Activated CD8-positive, alpha-beta T cell treated with anti-CD3 and anti-CD28 coated beads, Interleukin-2, amount 10 ng/mL, durations not matched to agents 7 days and 5 days (primary cell): ENCODE measurements around the gene NCAPH2. TPM values are rescaled to one million over a fixed set of nuclear protein-coding genes. Genes with fewer than 3 reads are reported as not detected.
"Not testable (repeated sequence)": the region's sequence is repeated elsewhere in the genome, so short reads cannot be mapped to it uniquely, and the experiment has no call there.

ENCODE experiments used
- ATAC-seq: fragments of 150-1000 bp; cut with Tn5 transposase; one replicate; pipeline ENCODE4 v1.10.0; 2021; ENCODE audit warnings: moderate library complexity
- CTCF ChIA-PET: fragments of 350-600 bp; sonication (Branson Sonifier 250); formaldehyde crosslinking; loops from one replicate; lab custom pipeline; 2021; ENCODE audit warnings: antibody characterized with exemption; lab: Charles Lee
- POLR2A ChIA-PET: fragments of 350-600 bp; sonication (Branson Sonifier 250); formaldehyde crosslinking; loops from one replicate; lab custom pipeline; 2021; ENCODE audit warnings: antibody characterized with exemption; lab: Charles Lee
- DNase-seq: peaks from one replicate; pipeline ENCODE4 v3.0.0-alpha.2; 2020
- H3K27ac Mint-ChIP-seq: one replicate; pipeline ENCODE4 v1.8.0; 2021; ENCODE audit warnings: mild to moderate bottlenecking, mixed read lengths
- H3K27me3 Mint-ChIP-seq: one replicate; pipeline ENCODE4 v1.8.0; 2021; ENCODE audit warnings: low read depth, mixed read lengths
- H3K36me3 Mint-ChIP-seq: one replicate; pipeline ENCODE4 v1.8.0; 2021; ENCODE audit warnings: low read depth, mixed read lengths
- H3K4me1 Mint-ChIP-seq: one replicate; pipeline ENCODE4 v1.8.0; 2021; ENCODE audit warnings: low read depth, mixed read lengths
- H3K4me3 Mint-ChIP-seq: one replicate; pipeline ENCODE4 v1.8.0; 2021; ENCODE audit warnings: mild to moderate bottlenecking, mixed read lengths
- H3K9me3 Mint-ChIP-seq: one replicate; pipeline ENCODE4 v1.8.0; 2022; ENCODE audit warnings: mixed read lengths; ENCODE audit not compliant: insufficient read depth
- total RNA-seq, 2 experiments: library from RNA; stranded (reverse); gene quantifications; one replicate each; pipeline ENCODE4 v1.2.3, GENCODE V29; 2021

NCAPH2 gene
- total RNA-seq, 2 experiments from 2014 or later = 146 to 150 TPM

DNA sequence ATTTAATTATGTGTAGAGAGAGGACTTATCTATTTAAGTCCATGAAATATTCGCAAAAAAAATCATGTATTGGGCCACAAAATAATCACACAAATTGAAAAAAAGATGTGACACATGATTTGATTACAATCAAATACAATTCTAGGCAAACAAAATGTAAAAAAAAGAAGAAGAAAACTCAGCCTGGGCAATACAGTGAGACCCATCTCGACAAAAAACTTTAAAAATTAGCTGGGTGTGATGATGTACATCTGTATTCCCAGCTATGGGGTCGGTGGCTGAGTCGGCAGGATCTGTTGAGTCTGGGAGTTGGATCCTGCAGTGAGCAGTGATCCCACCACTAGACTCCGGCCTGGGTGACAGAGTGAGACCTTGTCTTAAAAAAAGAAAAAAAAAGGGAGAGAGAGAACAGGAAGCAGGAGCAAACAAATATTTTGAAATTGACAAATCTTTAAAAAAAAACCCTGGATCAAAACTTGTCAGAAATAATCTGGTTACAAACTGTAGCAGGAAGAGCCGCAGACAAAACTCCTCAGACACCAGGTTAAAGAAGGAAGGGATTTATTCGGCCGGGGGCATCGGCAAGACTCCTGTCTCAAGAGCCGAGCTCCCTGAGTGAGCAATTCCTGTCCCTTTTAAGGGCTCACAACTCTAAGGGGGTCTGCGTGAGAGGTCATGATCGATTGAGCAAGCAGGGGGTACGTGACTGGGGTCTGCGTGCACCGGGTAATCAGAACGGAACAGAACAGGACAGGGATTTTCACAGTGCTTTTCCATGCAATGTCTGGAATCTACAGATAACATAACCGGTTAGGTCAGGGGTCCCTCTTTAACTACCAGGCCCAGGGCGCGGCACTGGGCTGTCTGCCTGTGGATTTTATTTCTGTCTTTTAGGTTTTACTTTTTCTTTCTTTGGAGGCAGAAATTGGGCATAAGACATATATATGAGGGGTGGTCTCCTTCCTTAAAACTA, 25.1 kb downstream of the NCAPH2 start:
- ChIA-PET CTCF (interaction anchor here (1.0 kb wide), 2 partner anchors 8 to 88 kb away, joined by 3 to 5 read pairs; no protein-coding TSS in a partner anchor), POLR2A (interaction anchor here (0.7 to 8.7 kb wide), 6 partner anchors 6 to 88 kb away, joined by 3 to 335 read pairs (median 20); partner anchors contain the start of genes KLHDC7B and SYCE3)
- peaks cover 48% of the 10 kb centered on the region for H3K4me1 Mint-ChIP-seq

DNA sequence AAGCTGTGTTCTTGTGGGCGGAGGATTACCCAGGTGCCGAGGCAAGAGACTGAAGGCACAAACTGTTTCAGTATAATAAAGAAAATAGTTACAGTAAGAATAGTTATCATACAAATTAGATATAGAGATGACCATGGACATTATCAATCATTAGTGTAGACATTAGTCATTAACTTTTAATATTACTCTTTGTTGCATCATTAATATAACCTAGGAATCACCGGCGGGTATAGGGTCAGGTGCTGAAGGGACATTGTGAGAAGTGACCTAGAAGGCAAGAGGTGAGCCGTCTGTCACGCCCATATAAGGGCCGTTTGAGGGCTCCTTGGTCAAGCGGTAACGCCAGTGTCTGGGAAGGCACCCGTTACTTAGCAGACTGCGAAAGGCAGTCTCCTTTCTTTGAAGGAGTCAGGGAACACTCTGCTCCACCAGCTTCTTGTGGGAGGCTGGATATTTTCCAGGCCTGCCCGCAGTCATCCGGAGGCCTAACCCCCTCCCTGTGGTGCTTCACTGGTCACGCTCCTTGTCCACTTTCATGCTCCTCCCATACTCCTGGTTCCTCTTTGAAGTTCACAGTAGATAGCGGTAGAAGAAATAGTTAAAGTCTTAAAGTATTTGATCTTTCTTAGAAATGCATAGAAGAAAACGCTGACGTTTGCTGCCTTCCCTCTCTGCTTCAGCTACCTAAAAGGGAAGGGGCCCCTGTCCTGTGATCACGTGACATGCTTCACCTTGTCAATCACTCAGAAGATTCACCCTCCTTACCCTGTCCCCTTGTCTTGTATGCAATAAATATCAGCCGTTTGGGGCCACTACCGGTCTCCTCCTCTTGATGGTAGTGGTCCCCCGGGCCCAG, 26.1 kb downstream of the NCAPH2 start:
- H3K4me3 Mint-ChIP-seq = peak overlapping the region; percentile 5
- peak; percentile 24 for DNase-seq
- POLR2A ChIA-PET = interaction anchor here (3.1 to 7.1 kb wide), 2 partner anchors 13 to 14 kb away, joined by 11 to 142 read pairs; partner anchors contain the start of gene KLHDC7B
- H3K27me3 Mint-ChIP-seq, H3K9me3 Mint-ChIP-seq, ATAC-seq: not testable (repeated sequence)
- H3K36me3 Mint-ChIP-seq = peaks cover 20% of the 10 kb centered on the region
- peaks cover 44% of the 10 kb centered on the region for H3K4me1 Mint-ChIP-seq
- CTCF ChIA-PET = interaction anchor here (7.8 kb wide), 1 partner anchor 7 kb away, joined by 116 read pairs; the partner anchor contains the start of genes SCO2 and TYMP
- H3K27ac Mint-ChIP-seq = peak overlapping the region; percentile 100

More for the DNA sequence above, 25.1 kb downstream of the NCAPH2 start:
- Mint-ChIP-seq H3K27me3 (no peaks in the 10 kb centered on the region), H3K9me3 (no peaks in the 10 kb centered on the region), H3K27ac (peak overlapping the region; percentile 100), H3K36me3 (peaks cover 28% of the 10 kb centered on the region), H3K4me3 (peak overlapping the region; percentile 94)
- ATAC-seq (no peak), DNase-seq (no peak)

DNA sequence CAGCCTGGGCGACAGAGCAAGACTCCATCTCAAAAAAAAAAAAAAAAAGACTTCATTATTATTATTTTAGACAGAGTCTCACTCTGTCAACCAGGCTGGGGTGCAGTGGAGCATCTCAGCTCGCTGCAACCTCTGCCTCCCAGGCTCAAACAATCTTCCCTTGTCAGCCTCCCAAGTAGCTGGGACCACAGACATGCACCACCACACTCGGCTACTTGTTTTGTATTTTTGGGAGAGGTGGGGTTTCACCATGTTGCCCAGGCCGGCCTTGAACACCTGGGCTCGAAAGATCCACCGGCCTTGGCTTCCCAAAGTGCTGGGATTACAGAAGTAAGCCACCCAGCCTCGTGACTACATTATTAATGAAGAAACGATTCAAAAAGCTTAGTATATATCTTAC, 27.1 kb downstream of the NCAPH2 start:
- Mint-ChIP-seq H3K9me3 (no peaks in the 10 kb centered on the region), H3K36me3 (peaks cover 26% of the 10 kb centered on the region), H3K27me3 (no peaks in the 10 kb centered on the region), H3K4me3 (no peak overlapping the region), H3K27ac (no peak overlapping the region), H3K4me1 (peaks cover 52% of the 10 kb centered on the region)
- DNase-seq (no peak), ATAC-seq (no peak)
- ChIA-PET CTCF (interaction anchor here (7.1 to 7.8 kb wide), 2 partner anchors 8 to 86 kb away, joined by 39 to 116 read pairs; partner anchors contain the start of genes SCO2 and TYMP), POLR2A (interaction anchor here (1.2 to 8.4 kb wide), 3 partner anchors 7 to 28 kb away, joined by 4 to 335 read pairs (median 11); partner anchors contain the start of genes LMF2, SCO2 and TYMP)

DNA sequence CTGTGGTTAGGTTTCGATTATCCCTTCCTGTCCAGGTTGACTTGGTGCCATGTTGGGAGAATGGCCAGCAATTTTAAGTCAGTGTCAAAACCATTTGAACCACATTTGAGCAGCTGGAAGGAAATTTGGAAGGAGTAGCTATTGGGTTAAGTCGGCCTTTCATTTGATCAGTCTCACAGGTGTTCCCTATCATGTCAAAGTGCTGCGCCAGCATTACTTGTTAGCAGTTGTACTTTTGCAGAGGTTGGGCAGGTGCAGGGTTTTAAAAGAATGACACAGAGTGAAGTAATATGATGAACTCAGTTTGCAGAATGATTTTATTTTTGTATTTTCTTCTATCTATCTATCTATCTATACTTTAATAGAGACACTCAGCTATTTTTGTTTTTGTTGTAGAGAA, 28.2 kb downstream of the NCAPH2 start:
- H3K27ac Mint-ChIP-seq = peak overlapping the region; percentile 39
- no peaks in the 10 kb centered on the region for H3K27me3 Mint-ChIP-seq
- peaks cover 30% of the 10 kb centered on the region for H3K36me3 Mint-ChIP-seq
- ATAC-seq (no peak), DNase-seq (peak; percentile 20)
- peaks cover 61% of the 10 kb centered on the region for H3K4me1 Mint-ChIP-seq
- ChIA-PET CTCF (interaction anchor here (7.1 to 7.8 kb wide), 2 partner anchors 9 to 85 kb away, joined by 39 to 116 read pairs; partner anchors contain the start of genes SCO2 and TYMP), POLR2A (interaction anchor here (1.2 to 8.4 kb wide), 3 partner anchors 8 to 29 kb away, joined by 4 to 335 read pairs (median 11); partner anchors contain the start of genes LMF2, SCO2 and TYMP)
- no peak overlapping the region for H3K4me3 Mint-ChIP-seq
- H3K9me3 Mint-ChIP-seq = no peaks in the 10 kb centered on the region

DNA sequence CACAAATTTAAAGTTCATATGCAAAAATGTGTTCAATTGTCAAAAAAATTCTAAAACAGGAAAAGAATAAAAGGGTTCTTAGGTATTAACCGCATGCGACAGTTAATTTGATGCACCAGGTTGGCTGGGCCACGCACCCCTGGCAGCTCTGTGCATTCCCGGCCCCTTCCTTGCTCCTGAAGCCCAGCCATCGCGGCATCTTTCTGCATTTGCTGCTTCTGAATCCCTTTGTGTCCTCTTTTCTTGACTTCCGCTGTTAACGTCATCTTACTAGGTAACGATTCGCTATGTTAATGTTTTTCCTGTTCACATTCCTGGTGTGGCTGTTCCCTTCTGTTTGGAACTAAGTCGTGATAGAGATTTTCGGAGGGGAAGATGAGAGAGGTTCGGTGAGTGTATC, 29.7 kb downstream of the NCAPH2 start:
- DNase-seq = no peak
- Mint-ChIP-seq H3K4me3 (no peak overlapping the region), H3K4me1 (peaks cover 73% of the 10 kb centered on the region), H3K27ac (peak overlapping the region; percentile 100), H3K9me3 (no peaks in the 10 kb centered on the region), H3K27me3 (no peaks in the 10 kb centered on the region), H3K36me3 (peaks cover 35% of the 10 kb centered on the region)
- ChIA-PET CTCF (interaction anchor here (3.5 to 7.8 kb wide), 3 partner anchors 10 to 83 kb away, joined by 20 to 116 read pairs (median 39); partner anchors contain the start of genes SCO2 and TYMP), POLR2A (interaction anchor here (1.1 to 8.4 kb wide), 4 partner anchors 9 to 84 kb away, joined by 4 to 335 read pairs (median 96); partner anchors contain the start of genes CHKB, SCO2 and TYMP)
- ATAC-seq = no peak

DNA sequence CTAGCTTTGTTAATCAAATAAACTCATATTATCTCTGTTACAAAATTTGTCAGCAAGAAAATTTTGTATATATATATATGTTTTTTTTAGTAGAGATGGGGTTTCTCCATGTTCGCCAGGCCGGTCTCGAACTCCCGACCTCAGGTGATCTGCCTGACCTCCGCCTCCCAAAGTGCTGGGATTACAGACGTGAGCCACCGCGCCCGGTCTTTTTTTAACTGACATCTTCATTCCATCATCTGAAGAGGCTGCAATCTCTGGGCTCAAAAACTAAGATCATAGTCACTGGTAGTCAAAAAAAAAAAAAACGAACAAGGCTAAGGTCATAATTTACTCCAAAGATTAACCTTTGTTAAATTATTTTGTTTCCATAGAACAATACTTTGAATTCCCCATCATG, 32.4 kb downstream of the NCAPH2 start:
- CTCF ChIA-PET = interaction anchor here (1.2 to 7.8 kb wide), 6 partner anchors 7 to 81 kb away, joined by 3 to 116 read pairs (median 17); partner anchors contain the start of genes SCO2, SYCE3 and TYMP
- ATAC-seq (no peak), DNase-seq (no peak)
- Mint-ChIP-seq H3K4me3 (peak overlapping the region; percentile 32), H3K27me3 (no peaks in the 10 kb centered on the region), H3K4me1 (peaks cover 65% of the 10 kb centered on the region), H3K9me3 (no peaks in the 10 kb centered on the region), H3K36me3 (peaks cover 24% of the 10 kb centered on the region), H3K27ac (peak overlapping the region; percentile 88)
- POLR2A ChIA-PET = interaction anchor here (0.8 to 8.4 kb wide), 14 partner anchors 10 to 349 kb away, joined by 3 to 335 read pairs (median 8); partner anchors contain the start of genes CHKB, LMF2, NCAPH2 and SCO2

DNA sequence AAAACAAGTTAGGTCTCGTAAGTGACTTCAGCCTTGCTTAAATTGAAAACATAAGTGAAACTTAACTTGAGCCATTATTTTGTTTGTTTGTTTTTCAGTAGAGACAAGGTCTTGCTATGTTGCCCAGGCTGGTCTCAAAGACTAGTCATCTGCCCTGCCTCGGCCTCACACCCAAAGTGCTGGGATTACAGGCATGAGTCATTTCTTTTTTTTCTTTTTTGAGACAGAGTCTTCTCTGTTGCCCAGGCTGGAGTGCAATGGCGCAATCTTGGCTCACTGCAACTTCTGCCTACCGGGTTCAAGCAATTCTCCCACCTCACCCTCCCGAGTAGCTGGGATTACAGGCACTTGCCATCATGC, 33.6 kb downstream of the NCAPH2 start:
- H3K27me3 Mint-ChIP-seq, DNase-seq, ATAC-seq, H3K4me3 Mint-ChIP-seq, H3K9me3 Mint-ChIP-seq: not testable (repeated sequence)
- Mint-ChIP-seq H3K27ac (peak overlapping the region; percentile 88), H3K36me3 (peaks cover 24% of the 10 kb centered on the region), H3K4me1 (peaks cover 70% of the 10 kb centered on the region)
- ChIA-PET POLR2A (interaction anchor here (0.7 to 8.4 kb wide), 6 partner anchors 8 to 80 kb away, joined by 3 to 335 read pairs (median 52); partner anchors contain the start of genes LMF2, NCAPH2, SCO2 and SYCE3), CTCF (interaction anchor here (3.6 to 7.8 kb wide), 3 partner anchors 15 to 79 kb away, joined by 14 to 116 read pairs (median 39); partner anchors contain the start of genes SCO2, SYCE3 and TYMP)

DNA sequence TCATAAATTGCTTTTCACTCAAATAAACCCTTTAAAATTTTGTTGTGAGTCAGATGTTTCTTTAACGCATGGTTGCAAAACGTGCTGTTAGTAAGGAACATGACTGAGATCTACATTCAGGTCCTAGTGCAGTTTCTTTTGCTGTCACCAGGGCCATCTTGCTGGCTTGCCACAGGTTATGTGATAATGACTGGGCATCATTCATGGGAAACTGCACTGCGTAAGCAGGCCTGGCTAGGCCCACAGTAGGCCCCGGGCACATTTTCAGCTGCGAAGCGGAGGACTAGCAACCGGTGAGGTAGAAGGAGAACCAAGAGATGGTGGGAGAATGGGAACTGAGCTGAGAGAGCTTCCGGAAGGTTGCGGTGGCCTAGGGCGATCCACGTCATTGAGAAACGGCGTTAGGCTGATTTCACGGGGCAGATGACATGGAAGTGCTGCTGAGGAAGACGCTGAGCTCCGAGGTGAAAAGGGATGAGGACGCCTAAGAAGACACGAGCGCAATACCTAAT, 34.4 kb downstream of the NCAPH2 start:
- no peak for ATAC-seq
- no peaks in the 10 kb centered on the region for H3K27me3 Mint-ChIP-seq
- peaks cover 68% of the 10 kb centered on the region for H3K4me1 Mint-ChIP-seq
- peak overlapping the region; percentile 88 for H3K27ac Mint-ChIP-seq
- ChIA-PET CTCF (interaction anchor here (1.2 kb wide), 1 partner anchor 17 kb away, joined by 5 read pairs; the partner anchor contains the start of gene SCO2), POLR2A (interaction anchor here (8.4 kb wide), 1 partner anchor 14 kb away, joined by 335 read pairs; the partner anchor contains the start of genes SCO2 and TYMP)
- H3K4me3 Mint-ChIP-seq = no peak overlapping the region
- no peak for DNase-seq
- H3K36me3 Mint-ChIP-seq = peaks cover 24% of the 10 kb centered on the region
- H3K9me3 Mint-ChIP-seq = no peaks in the 10 kb centered on the region

DNA sequence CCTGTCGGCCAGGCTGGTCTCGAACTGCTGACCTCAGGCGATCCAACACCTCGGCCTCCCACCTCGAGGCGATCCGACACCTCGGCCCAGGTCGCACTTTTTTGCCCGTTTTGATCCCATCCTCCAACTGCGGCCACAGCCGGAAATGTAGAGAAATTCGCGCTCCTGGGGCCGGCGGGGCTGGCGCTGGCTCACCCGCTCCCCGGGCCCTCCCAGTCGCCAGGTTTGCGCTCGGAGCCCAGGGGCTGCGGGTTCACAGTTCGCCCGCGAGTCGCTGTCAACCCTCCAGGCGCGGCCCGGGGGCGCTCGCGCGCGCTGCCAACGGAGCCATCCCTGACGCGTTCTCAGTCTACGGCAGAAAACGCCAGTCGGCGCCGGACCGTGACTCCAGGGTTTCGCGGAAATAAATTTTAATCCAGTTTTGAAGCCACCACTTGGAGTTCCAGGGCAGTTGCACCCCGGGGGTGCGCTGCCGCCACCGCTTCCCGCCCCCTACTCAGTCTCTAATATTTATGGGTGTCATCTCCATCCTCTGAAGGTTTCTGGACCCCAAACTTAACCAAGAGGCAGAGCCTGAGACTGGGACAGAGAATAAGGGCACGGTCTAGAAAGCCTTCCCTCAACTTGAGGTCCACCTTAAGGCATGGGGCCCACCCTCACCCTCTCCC, 36.2 kb downstream of the NCAPH2 start:
- peak overlapping the region; percentile 60 for H3K4me3 Mint-ChIP-seq
- ChIA-PET CTCF (interaction anchor here (0.6 to 5.5 kb wide), 7 partner anchors 11 to 77 kb away, joined by 3 to 57 read pairs (median 6); partner anchors contain the start of genes SCO2 and SYCE3), POLR2A (interaction anchor here (0.7 to 8.4 kb wide), 8 partner anchors 14 to 300 kb away, joined by 3 to 142 read pairs (median 8); partner anchors contain the start of genes CHKB, LMF2, NCAPH2 and SCO2)
- peaks cover 61% of the 10 kb centered on the region for H3K4me1 Mint-ChIP-seq
- DNase-seq (peak; percentile 91), ATAC-seq (peak; percentile 60)
- H3K27me3 Mint-ChIP-seq = no peaks in the 10 kb centered on the region
- H3K9me3 Mint-ChIP-seq = no peaks in the 10 kb centered on the region
- peaks cover 19% of the 10 kb centered on the region for H3K36me3 Mint-ChIP-seq
- peak overlapping the region; percentile 86 for H3K27ac Mint-ChIP-seq
